Measurements from ENCODE around the gene MROH2A.
"Not testable (repeated sequence)": the region's sequence is repeated elsewhere in the genome, so short reads cannot be mapped to it uniquely, and the experiment has no call there.

The MROH2A gene

DNA sequence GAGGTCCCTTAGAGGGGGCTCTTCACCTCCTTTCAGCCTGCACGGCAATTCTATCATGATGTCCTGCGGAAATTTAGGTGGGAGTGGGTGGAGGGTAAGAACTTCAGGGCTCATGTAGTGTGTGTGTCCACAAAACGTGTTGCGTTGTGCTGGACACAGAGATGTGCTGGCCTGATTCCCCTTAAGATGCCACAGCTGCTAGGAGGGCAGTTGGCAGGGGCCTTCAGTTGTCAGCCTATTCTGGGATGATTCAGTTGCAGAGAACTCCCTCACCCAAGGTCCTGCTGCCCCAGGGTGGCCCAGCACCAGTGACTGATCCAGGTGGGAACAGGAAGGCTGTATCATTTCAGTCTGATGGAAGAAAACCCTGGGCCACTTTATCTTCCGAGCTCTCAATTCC is 77.2 kb downstream of the MROH2A start:
- DNase-seq (ENCODE audit: low read depth in 3 of 3) = no peak

- DNase-seq (ENCODE audit: low read depth in 3 of 3) = no peak
Observed at GRCh38 chr2:233856184-233856583, 78.1 kb downstream of the MROH2A start.

DNA sequence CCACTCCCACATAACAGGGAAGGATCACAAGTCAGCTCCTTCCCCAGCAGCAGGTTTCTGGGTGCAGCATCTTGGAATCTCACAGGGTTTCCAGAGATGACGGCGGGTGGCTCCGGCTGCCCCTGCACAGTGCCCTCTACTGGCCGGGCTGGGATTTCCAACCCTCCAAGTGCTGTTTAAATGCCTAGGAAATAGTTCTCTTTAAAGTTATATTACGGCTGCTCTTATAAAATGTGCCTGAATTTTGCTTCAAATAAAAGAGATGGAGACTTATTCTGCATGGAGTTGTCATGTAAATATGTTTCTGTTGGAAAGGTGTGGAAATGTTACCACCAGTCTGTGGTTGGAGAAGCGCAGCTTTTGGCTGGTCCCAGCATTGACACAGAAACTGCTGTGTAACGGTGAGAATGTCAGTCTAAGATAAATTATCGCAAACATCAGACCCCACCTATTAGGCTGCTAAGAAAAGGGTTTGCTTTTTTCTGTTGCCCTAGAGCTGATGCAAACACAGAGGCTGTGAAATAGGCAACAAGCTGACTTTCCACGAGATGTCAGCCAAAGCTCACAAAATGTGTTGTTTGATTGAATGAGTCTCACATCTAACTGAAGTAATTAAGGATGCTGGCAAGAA is 79.5 kb downstream of the MROH2A start:
- peak in 1 of 3 experiments; percentile 19 for DNase-seq (ENCODE audit: low read depth in 3 of 3)

DNA sequence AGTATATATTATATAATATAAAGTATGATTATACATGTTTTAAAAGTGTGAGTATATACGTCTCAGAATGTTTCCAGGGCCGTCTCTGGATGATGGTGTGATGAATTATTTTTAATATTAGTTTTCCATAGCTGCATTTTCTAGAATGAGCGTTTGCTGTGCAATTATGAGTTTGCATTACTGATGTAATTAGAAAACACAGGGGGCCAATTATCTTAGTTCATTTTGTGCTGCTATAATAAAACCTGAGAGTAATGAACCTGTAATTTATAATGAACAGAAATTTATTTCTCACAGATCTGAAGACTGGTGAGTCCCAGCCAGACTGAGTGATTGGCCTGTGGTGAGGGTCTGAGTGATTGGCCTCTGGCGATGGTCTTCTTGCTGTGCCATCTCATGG is 80.2 kb downstream of the MROH2A start:
- DNase-seq (ENCODE audit: low read depth in 3 of 3) = no peak

- no peak for DNase-seq (ENCODE audit: low read depth in 3 of 3)
Observed at GRCh38 chr2:233862261-233862768, 84.2 kb downstream of the MROH2A start.

- no peak for DNase-seq (ENCODE audit: low read depth in 3 of 3)
Observed at GRCh38 chr2:233865838-233866237, 87.7 kb downstream of the MROH2A start.

DNA sequence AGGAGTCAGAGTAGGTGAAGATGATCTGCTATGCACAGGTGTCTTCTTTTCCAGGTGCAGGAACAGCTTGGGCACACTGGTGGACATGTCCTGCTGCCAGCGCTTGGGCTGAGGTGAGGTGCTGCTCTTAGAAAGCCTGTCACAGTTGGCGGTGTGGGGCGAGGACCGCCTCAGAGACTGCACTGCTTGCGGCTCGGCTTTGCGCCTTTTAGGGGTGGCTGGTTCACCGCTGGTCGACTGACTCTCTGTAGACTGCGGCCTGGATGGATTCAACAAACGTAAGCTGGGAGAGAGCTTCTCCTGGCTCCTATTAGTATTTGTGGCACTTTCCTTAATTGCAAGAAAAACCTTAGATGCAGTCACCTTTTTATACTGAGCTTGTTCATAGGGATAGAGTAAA is 88.3 kb downstream of the MROH2A start:
- no peak for DNase-seq (ENCODE audit: low read depth in 3 of 3)

GRCh38 chr2:233867993-233868532 is 89.9 kb downstream of the MROH2A start, which contains the start of gene MSL3B:
TSS of gene MSL3B (minus strand) at chr2:233868386.
- DNase-seq (ENCODE audit: low read depth in 3 of 3) = peak; percentile 22 to 39 (median 33)

DNA sequence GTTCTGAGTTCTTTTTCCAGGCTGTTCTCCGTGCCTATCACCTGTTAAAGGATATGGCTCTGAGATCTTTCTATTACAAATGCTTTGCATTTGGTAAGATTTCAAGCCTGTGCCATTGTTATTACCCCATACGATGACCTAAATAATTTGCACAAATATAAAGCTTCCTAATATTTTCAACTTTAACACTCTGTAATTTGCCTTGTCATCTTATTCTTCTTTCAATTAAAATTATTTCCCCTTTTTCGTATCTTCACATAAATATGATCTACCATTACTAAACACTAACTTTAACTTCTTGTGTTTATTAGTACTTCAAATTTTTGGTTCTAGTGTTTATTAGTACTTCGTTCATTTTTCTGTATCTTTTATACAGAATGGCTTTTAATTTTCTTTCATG is 93.3 kb downstream of the MROH2A start:
- DNase-seq (ENCODE audit: low read depth in 3 of 3) = no peak

DNA sequence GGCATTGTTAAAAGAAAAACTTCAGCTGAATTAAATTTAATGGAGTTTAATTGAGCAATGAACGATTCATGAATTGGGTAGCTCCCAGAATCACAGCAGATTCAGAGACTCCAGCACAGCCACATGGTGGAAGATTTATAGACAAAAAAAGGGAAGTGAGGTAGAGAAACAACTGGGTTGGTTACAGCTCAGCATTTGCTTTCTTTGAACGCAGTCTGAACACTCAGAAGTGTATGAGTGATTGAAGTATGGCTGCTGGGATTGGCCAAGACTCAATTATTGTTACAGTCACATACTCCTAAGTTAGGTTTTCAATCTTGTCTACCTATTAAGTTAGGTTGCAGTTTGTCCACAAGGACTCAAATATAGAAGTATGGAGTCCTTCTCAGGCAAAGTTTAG is 94.0 kb downstream of the MROH2A start:
- not testable (repeated sequence) for DNase-seq (ENCODE audit: low read depth in 3 of 3)

DNA sequence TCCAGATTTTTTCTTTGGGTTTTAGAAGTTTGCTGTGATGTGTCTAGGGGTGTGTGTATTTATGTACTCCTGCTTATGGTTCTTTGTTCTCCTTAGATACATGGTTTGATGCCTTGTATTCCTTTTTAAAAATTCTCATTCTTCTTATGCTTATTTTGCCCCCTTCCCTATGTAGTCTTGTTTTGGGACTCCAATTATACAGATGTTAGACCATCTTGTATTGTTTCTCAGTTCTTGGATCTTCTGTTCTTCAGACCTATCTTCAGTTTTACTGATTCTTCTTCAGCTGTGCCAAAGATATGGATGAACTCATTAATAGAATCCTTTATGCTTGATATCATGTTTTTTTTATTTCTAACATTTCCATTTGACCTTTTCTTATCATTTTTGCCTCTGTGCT is 104.2 kb downstream of the MROH2A start:
- DNase-seq (ENCODE audit: low read depth in 3 of 3) = no peak
